Left hindlimb (tissue), 1 donor: ENCODE data around the gene KLHL11.
"Not testable (repeated sequence)": the region's sequence is repeated elsewhere in the genome, so short reads cannot be mapped to it uniquely, and the experiment has no call there.

Source experiments
- DNase-seq: peaks from one replicate; pipeline ENCODE4 v3.0.0-alpha.2; 2018

Gene KLHL11

DNA sequence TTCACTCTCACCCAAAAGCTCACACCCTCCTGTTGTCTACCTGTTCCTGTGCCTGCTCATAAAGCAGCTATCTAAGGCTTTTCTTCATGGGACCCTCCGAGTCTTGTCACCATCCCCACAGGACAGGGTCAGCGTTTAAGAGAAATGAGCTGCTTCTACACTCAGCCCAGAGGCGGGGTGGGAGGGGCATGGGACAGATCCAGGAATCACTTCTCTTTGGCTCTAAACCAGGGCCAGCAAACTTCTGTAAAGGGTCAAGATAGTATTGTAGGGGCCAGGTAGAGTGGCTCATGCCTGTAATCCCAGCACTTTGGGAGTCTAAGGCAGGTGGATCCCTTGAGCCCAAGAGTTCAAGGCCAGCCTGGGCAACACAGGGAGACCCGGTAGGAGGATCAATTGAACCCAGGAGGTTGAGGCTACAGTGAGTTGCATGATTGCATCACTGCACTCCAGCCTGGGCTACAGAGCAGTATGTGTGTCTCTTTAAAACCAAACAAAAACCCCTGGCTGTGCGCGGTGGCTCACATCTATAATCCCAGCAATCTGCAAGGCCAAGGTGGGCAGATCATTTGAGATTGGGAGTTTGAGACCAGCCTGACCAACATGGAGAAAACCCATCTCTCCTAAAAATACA lies 23.2 kb upstream of the KLHL11 start:
- no peak for DNase-seq

DNA sequence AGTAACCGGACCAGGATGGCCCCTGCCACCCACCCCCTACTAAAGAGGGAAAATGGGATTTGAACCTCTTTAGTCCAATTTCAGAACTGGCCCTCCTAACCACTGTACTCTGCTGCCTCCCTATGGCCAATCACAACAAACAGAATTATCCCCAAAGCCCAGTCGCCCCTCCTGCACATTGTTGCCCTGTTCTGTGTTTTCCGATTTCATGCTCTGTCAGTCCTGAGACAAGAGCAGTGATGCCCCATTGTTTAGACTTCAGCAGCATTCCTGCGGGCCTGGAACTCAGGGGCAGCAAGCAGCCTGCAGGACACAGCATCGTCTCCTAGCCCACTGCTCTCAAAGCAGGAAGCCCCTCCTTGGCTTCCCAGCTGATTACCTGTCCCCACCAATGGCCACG lies 20.5 kb upstream of the KLHL11 start:
- no peak for DNase-seq

DNA sequence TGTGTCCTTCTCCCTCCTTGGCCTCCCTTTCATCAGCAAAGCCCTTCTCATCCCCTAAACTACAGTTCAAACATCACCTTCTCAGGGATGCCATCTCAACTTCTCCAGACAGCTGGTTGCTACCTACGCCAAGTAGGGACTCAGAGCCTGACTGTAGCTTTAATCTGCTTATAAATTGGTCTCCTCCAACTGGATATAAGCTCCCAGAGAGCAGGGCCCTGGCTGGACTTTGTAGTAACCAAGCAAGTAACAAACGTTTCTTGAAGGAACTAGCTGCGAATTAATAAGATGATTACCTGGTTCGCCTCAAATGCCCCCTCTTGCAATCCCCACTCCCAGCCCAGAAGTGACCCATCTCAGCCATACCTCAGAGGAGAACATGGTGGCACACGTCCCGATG lies 17.5 kb upstream of the KLHL11 start:
- no peak for DNase-seq

DNA sequence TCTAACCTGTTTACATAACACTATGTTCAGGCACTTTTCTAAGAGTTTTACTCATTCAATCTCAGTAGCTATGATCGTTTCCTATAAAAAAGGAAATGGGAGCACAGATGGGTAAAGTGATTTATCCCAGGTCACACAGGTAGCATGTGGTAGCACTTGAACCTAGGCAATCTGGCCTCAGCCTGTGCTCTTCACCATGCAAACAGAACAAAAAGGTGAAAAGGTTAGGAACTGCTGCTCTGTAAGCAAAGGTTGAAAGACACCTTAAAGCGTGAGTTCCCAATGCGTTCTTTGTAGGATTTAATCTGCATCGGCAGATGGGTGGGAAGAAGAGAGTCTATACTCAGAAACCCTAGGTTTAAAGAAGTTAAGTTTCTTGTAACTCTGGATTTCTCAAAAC lies 14.9 kb upstream of the KLHL11 start:
- no peak for DNase-seq

DNA sequence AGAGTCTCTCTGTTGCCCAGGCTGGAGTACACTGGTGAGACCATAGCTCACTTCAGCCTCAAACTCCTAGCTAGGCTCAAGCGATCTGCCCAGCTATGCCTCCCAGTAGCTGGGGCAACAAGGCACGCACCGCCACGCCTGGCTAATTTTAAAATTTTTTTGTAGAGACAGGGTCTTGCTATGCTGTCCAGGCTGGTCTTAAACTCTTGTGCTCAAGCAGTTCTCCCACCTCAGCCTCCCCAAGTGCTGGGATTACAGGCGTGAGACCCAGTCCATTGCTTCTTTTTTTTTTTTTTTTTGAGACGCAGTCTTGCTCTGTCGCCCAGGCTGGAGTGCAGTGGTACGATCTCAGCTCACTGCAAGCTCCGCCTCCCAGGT lies 9.1 kb upstream of the KLHL11 start:
- not testable (repeated sequence) for DNase-seq

DNA sequence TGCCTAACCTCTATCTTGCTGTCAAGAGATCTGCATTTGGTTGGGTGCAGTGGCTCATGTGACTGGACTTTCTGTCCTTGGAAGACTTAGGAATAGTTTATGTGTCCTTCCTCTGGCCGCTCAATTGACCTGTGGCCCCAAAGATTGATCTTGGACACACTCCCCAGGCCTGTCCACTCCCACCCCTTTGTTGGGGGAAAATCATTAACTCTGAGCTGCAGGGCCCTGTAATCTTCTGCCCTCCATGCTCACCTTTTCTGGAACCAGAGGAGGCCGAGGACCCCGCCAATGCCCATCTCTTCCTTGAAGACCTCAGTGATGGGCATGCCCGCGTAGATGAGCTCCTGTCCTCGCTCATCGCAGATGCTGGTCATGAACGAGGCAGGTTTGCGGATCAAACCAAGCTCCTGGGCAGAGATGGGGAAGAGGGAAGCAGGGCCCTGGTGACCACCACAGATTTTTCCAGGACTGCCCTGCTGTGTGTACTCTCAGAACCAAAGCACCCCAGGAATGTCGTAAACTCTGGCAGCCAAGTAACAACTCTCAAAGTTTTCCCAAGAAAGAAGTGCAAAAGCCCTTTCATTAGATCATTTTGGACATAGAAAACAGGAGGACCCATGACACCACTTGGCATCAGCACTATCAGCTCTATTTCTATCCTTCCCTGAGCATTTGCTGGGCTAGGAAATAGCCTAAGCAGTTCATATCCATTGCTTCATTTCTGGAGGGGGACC lies 8.5 kb upstream of the KLHL11 start:
- DNase-seq = no peak

DNA sequence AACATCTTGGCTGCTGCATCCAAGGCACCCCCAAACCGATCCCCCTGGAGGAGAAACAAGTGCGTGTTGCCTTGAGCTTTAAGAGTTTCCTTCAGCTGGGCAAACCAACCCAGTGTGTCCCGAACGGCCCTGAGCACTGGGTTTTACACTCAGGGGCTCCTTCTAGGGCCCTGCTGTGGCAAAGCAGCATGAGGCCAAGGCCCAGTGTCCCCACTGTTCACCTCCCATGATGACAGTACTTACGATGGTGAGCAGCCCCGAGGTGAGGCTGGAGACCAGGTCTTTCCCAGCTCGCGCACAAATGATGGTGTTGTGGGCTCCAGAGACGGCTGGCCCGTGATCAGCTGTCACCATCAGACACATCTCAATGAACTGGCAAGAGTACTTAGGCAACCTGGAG lies 6.6 kb upstream of the KLHL11 start:
- no peak for DNase-seq

DNA sequence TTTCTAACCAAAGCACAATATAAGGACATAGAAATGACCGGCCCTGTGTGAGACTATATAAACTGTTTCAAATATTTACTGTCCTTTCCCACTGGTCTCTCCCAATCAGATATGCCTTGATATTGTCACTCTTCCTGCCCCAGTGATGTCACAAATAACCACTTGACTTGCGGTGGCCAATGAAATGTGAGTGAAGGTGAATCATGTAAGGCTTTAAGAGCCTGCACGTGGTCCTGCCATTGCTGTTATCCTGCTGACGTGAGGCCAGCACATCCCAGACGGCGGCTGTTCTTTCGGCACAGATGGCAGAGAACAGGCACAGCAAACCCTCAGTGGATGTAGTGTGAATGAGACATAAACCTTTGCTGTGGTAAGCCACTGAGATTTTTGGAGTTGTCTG lies 5.4 kb upstream of the KLHL11 start:
- no peak for DNase-seq

DNA sequence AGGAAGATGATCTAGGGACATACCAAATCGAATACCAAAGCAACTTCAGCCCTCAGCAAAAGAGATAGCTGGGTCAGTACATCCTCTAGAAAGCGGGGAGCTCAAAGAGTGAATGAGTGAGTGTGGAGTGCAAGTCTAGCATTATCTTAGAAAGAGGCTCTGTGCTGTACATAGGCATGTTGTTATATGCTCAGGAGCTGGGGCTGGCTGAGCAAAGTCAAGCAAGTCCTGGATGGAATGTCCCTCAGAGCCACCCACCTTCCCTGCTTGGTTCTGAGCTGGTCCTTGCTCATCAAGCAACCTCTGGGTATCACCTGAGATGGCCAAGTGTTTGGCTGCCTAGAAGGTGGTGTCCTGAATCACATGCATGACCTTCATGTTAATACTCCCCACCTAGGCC lies 4.9 kb upstream of the KLHL11 start:
- no peak for DNase-seq

DNA sequence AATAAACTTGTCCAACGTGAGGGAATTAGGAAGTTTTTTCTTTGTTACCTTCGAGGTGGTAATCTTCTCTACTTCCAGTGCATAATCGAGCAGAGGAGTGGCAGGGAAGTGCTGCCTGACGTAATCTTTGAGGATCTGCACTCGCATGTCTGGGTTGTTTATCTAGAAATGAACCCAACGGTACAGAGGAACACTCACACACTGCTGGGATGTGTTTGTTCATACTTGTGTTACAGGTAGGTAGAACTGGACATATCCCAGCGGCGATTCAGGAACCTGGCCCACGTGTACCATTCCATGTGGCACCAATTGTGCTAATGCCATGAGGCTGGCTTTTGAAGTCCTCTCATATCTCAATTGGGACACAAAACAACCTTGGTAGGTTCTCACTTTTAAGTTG lies 4.2 kb upstream of the KLHL11 start:
- no peak for DNase-seq

DNA sequence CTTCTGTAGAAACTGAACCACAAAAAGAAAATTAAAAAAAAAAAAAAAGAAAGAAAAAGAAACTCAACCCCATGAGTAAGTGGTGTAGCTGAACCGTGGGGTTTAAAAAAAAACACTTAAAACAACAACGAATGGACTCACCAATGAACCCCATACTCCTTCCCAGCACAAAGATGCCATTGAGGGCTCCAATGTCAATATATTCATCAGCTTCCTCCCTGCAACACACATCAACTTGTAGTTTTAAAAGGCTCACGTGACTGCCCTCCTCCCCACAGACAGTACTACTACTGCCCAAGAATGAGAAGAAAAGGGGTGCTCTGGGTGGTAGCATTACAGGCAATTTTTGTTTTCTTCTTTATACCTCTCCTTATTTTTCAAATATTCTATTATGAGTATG lies 3.3 kb upstream of the KLHL11 start:
- DNase-seq = no peak

DNA sequence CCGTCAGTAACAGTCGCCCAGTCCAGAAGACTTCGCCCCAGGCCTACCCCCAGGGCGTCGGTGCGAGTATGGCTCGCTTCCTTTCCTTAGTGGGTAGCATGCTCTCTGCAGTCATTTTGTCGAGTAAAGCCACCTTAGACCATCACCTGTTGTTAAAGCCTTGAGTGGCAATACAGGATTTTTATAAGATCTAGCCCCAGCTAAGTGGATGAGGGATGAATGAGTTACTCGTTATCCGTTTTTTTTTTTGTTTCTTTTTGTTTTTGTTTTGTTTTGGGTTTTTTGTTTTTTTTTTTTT lies 322 bp upstream of the KLHL11 start:
- DNase-seq = no peak

DNA sequence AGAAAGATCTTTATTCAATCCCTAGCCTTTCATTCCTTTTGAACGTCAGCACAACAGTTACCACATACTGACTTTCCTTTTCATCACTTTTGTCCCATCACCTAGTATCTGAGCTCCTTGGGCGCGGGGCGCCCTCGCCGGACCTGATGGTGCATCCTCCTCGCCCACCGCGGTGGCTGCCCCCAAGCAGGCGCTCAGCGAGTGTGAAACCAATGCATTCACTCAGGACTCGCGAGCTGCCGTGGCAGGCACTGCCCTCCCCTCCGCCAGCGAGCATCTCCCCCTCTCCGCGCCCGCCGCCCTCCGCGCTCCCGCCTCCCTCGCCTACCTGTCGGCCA lies 756 bp downstream of the KLHL11 start:
- no peak for DNase-seq

DNA sequence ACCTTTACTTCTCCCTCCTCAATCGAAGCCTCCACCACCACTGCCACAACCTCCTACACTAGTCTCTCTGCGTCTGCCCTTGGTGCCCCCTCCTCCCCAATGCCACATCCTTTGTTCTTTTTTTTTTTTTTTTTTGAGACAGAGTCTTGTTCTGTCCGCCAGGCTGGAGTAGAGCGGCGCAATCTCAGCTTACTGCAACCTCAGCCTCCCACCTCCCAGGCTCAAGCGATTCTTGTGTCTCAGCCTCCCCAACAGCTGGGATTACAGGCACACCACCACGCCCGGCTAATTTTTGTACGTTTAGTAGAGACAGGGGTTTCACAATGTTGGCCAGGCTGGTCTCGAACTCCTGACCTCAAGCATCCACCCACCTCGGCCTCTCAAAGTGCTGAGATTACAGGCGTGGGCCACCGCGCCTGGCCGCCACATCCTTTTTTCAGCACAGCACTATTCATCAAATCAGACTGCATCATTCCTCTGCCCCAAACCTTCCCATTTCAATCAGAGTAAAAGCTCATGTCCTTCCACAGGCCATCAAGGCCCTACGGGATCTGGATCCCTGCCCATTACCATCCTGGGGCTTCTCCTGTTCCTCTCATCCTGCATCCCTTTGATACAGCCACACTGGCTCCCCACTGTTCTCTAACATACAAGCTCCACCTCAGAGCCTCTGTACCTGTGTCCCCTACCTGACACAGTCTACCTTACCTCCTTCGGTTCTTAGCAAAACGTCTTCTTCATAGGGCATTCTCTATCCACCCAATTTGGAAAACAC lies 2.0 kb downstream of the KLHL11 start:
- no peak for DNase-seq

DNA sequence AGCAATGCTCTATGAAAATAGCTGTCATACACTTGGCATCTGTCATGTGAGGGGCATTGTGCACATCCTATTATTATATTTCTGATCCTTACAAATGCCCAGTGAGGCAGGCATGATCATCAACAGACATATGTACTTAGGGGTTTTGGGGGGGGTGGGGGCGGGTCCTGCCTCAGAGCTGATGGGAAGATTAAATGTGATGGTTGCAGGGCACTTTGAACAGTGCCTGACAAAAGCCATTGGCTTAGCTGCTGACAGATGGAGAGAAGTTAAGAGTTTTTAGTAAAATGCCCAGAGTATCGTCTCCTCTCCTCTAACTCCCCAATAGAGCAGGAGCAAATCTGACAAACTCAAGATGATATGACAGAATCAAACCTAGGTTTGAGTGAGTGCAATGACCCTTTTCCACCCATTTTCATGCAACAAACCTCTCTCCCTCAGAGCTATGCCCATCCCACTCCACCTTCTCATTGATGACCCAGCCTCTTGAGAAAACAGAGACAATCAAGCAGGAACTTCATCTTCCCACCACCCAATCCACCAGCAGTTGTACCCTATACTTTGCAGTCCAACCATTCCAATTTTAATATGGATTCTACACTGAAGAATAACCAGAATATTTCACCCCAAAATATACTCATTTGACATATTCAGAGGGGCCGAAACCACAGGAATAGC lies 4.8 kb downstream of the KLHL11 start:
- DNase-seq = no peak

DNA sequence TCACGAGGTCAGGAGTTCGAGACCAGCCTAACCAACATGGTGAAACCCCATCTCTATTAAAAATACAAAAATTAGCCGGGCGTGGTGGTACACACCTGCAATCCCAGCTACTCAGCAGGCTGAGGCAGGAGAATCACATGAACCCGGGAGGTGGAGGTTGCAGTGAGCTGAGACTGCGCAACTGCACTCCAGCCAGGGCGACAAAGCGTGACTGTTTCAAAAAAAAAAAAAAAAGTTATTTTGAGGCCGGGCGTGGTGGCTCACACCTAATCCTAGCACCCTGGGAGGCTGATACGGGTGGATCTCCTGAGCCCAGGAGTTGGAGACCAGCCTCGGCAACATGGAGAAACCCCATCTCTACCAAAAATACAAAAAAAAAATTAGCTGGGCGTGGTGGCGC lies 13.8 kb downstream of the KLHL11 start:
- not testable (repeated sequence) for DNase-seq

DNA sequence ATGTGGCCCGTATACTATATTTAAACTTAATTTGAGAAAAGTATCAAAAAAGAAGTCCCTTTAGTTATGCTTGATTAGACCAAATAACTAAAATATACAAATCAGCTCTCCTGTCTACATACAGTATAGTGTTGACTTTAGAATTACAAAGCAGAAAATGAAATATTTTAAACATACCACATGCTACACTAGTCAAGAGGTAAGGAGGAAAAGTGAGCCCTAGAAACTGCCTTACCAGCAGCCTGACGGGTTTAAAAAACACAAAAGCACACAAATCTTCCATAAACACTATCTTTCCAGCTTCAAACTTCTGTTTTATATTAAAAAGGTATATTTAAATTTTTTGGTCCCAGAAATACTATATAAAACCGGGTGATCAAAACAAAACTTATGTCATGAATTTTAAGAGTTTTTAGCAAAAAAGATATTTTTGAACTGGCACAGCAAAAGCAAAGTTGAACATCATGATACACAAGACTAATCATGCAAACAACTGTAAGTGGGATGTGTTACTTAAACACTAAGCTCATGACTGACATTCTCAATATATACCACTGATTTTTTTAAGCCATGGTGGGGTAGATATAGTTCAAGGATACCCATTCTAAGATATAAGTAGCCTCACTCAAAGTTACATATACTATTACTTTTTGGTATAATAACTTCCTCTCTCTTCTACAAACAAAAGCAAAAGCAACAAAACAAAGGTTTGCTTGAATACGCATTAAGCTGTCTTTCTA lies 15.8 kb downstream of the KLHL11 start:
- DNase-seq = no peak

DNA sequence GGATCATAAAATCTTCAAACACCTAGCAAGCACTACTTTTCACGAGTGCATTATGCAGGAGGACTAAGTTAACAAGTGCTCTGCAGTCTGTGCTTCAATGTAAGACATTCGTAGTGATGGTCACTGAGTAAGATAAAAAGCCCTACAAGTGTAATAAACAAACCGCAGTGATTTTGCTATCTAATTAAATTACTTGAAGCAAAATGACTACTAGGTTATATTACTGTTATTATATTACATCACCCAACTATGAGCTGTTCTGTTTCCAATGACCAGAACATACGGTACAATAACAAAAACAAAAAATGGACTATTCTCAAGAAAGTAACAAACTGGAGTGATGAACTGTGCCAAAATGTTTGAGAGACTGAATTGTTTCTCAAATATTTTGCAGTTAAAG lies 16.4 kb downstream of the KLHL11 start:
- DNase-seq = no peak

DNA sequence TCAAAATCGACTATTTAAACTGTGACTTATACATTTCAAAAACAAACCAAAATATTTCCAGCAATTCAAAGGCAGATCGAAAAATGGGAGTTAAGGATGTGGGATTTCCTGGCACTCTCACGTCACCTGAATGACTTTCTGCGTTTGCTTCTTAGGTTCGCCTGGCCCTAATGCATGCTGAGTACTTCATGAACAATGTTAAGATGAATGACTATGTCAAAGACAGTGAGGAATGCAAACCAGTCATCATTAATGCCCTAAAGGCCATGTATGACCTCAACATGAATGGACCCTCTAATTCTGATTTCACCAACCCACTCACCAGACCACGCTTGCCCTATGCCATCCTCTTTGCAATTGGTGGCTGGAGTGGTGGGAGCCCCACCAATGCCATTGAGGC lies 20.3 kb downstream of the KLHL11 start:
- DNase-seq = no peak

DNA sequence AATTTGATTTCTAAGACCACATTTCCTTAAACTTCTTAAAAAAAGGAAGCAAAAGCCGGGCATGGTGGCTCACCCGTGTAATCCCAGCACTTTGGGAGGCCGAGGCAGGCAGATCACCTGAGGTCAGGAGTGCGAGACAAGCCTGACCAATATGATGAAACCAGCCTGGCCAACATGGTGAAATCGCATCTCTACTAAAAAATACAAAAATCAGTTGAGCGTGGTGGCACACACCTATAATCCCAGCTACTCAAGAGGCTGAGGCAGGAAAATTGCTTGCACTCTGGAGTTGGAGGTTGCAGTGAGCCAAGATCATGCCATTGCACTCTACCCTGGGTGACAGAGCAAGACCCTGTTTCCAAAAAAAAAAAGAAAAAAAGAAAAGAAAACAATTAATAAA lies 24.4 kb downstream of the KLHL11 start:
- DNase-seq = not testable (repeated sequence)

DNA sequence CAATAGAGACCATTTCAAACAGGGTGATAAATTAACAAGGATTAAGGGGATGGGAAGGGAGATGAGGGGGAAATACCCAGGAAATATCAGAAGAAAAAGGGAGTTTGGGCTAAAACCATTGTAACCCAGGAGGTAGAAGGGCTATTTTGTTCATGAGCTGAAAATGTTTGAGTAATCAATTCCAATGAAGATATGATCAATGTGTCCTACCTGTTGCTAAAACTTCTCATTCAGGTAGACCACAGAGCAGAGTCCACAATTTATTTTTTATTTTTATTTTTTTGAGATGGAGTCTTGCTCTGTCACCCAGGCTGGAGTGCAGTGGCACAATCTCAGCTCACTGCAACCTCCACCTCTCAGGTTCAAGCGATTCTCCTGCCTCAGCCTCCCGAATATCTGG lies 25.8 kb downstream of the KLHL11 start:
- not testable (repeated sequence) for DNase-seq

DNA sequence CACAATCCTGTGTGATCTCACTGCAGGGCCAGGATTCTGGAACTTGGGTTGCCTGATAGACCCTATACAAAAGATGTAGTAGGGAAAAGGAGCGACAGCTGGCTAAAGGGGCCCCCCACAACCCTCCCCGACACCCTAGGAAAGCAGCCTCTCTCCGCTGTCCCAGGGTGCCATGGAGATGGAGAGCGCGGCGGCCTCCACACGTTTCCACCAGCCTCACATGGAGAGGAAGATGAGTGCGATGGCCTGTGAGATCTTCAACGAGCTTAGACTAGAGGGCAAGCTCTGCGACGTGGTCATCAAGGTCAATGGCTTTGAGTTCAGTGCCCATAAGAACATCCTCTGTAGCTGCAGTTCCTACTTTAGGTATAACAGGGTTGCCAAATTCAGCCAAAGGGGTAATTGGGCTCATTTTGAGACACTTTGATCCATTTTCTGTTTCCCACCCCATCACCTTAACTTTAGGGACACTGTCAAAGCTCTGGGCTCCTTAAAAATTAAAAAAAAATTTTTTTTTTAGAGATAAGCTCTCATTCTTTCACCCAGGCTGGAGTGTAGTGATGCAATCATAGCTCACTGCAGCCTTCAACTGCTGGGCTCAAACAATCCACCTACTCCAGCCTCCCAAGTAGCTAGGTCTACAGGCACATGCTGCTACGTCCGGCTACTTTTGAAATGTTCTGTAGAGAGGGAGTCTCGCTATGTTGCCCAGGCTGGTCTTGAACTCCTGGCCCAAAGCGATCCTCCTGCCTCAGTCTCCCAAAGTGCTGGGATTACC lies 27.3 kb downstream of the KLHL11 start, which contains the start of gene KLHL10:
KLHL10 (plus strand) TSS at position 65 of the 778 bp plus-strand sequence; CDS start at position 173, 108 bp downstream.
- DNase-seq = no peak
